Measurements from ENCODE around the gene ANAPC2. TPM values are rescaled to one million over a fixed set of nuclear protein-coding genes. Genes with fewer than 3 reads are reported as not detected.

The ANAPC2 gene
- total RNA-seq (10 to 100 TPM; 19.4 to 32.6 TPM), polyA plus RNA-seq (10 to 100 TPM in 1 of 2 donors, 1 to 10 TPM in 1; 9.3 to 19.9 TPM)

- TF ChIP-seq FOXA2 (IDR thresholded peaks at IDR 0.05): no peak
- TF ChIP-seq YY1 (IDR thresholded peaks at IDR 0.05): no peak
- no peak for TF ChIP-seq HNF4G (IDR thresholded peaks at IDR 0.05)
- peak; percentile 22 for TF ChIP-seq SP1 (IDR thresholded peaks at IDR 0.05)
- TF ChIP-seq, protein P1, sequence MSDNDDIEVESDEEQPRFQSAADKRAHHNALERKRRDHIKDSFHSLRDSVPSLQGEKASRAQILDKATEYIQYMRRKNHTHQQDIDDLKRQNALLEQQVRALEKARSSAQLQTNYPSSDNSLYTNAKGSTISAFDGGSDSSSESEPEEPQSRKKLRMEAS (IDR thresholded peaks at IDR 0.05): no peak
- TF ChIP-seq NR2F2 (IDR thresholded peaks at IDR 0.05): no peak
- TF ChIP-seq ATF3 (IDR thresholded peaks at IDR 0.05): no peak
- no peak for TF ChIP-seq FOXA1 (IDR thresholded peaks at IDR 0.05)
- TF ChIP-seq CTCF (IDR thresholded peaks at IDR 0.05; ENCODE audit: low read depth, low read length, missing input control): peak; percentile 12
- TF ChIP-seq TAF1 (conservative IDR thresholded peaks at IDR 0.05): no peak
- TF ChIP-seq, protein P2, sequence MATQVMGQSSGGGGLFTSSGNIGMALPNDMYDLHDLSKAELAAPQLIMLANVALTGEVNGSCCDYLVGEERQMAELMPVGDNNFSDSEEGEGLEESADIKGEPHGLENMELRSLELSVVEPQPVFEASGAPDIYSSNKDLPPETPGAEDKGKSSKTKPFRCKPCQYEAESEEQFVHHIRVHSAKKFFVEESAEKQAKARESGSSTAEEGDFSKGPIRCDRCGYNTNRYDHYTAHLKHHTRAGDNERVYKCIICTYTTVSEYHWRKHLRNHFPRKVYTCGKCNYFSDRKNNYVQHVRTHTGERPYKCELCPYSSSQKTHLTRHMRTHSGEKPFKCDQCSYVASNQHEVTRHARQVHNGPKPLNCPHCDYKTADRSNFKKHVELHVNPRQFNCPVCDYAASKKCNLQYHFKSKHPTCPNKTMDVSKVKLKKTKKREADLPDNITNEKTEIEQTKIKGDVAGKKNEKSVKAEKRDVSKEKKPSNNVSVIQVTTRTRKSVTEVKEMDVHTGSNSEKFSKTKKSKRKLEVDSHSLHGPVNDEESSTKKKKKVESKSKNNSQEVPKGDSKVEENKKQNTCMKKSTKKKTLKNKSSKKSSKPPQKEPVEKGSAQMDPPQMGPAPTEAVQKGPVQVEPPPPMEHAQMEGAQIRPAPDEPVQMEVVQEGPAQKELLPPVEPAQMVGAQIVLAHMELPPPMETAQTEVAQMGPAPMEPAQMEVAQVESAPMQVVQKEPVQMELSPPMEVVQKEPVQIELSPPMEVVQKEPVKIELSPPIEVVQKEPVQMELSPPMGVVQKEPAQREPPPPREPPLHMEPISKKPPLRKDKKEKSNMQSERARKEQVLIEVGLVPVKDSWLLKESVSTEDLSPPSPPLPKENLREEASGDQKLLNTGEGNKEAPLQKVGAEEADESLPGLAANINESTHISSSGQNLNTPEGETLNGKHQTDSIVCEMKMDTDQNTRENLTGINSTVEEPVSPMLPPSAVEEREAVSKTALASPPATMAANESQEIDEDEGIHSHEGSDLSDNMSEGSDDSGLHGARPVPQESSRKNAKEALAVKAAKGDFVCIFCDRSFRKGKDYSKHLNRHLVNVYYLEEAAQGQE (IDR thresholded peaks at IDR 0.05): no peak
- TF ChIP-seq RAD21 (IDR thresholded peaks at IDR 0.05): peak in 1 of 2 donors; percentile 55
- TF ChIP-seq HNF4A (conservative IDR thresholded peaks at IDR 0.05): no peak
- no peak for TF ChIP-seq JUND (IDR thresholded peaks at IDR 0.05)
- TF ChIP-seq, protein P3, sequence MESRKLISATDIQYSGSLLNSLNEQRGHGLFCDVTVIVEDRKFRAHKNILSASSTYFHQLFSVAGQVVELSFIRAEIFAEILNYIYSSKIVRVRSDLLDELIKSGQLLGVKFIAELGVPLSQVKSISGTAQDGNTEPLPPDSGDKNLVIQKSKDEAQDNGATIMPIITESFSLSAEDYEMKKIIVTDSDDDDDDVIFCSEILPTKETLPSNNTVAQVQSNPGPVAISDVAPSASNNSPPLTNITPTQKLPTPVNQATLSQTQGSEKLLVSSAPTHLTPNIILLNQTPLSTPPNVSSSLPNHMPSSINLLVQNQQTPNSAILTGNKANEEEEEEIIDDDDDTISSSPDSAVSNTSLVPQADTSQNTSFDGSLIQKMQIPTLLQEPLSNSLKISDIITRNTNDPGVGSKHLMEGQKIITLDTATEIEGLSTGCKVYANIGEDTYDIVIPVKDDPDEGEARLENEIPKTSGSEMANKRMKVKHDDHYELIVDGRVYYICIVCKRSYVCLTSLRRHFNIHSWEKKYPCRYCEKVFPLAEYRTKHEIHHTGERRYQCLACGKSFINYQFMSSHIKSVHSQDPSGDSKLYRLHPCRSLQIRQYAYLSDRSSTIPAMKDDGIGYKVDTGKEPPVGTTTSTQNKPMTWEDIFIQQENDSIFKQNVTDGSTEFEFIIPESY (IDR thresholded peaks at IDR 0.05): no peak
- peak in 1 of 2 donors; percentile 87 for TF ChIP-seq GABPA (IDR thresholded peaks at IDR 0.05 in 1 of 2, conservative IDR thresholded peaks at IDR 0.05 in 1 of 2)
- no peak for TF ChIP-seq RXRA (IDR thresholded peaks at IDR 0.05)
- TF ChIP-seq EGR1 (IDR thresholded peaks at IDR 0.05; ENCODE audit: low read depth in 2 of 2): no peak
- under 1% methylated on average over 98 of the region's 98 CpGs for WGBS
- peaks cover 6 to 38% (median 7%) of the 10 kb centered on the region in 4 donors for H3K36me3 ChIP-seq (ENCODE audit: control insufficient read depth in 4 of 4, insufficient read depth in 3 of 4, low read depth in 1 of 4, low read length in 3 of 4)
- H3K4me3 ChIP-seq (ENCODE audit: low read depth in 1 of 3, low read length in 3 of 3): peak within 1 kb of the TSS; percentile 74 to 92 (median 86)
- DNase-seq (ENCODE audit: low spot score): peak; percentile 95
- peak within 1 kb of the TSS; percentile 90 to 92 for H3K27ac ChIP-seq (ENCODE audit: low read depth in 1 of 2, low read length in 2 of 2)
- H3K9ac ChIP-seq (ENCODE audit: low read depth in 1 of 2, low read length in 2 of 2): peak within 1 kb of the TSS; percentile 64 to 76
- H3K4me1 ChIP-seq (ENCODE audit: control insufficient read depth in 4 of 4, insufficient read depth in 4 of 4, low read length in 3 of 4): peaks cover 19 to 50% (median 40%) of the 10 kb centered on the region in 4 donors
- H3K9me3 ChIP-seq (ENCODE audit: control insufficient read depth in 4 of 4, low read length in 3 of 4): no peaks in the 10 kb centered on the region
- H3K27me3 ChIP-seq (ENCODE audit: control insufficient read depth in 4 of 4, insufficient read depth in 4 of 4, low read length in 3 of 4): no peaks in the 10 kb centered on the region
These were observed at the start of gene ANAPC2, which contains the start of gene SSNA1 for GRCh38 chr9:137188490-137189296. ANAPC2 (minus strand) TSS chr9:137188560; CDS start chr9:137188532, 28 bp downstream. SSNA1 (plus strand) TSS chr9:137188676; CDS start chr9:137188727, 51 bp downstream.
